Neural crest cell (in vitro differentiated cells): ENCODE results near the gene KSR2. TPM values are rescaled to one million over a fixed set of nuclear protein-coding genes. Genes with fewer than 3 reads are reported as not detected.

Experiments
- DNase-seq: peaks from one replicate; pipeline ENCODE4 v3.0.0; 2021; ENCODE audit warnings: low read depth, mixed read lengths, low spot score
- H3K27ac Mint-ChIP-seq: one replicate; pipeline ENCODE4 v1.8.0; 2021; ENCODE audit warnings: mild to moderate bottlenecking, mixed read lengths; ENCODE audit not compliant: unreplicated experiment
- H3K27me3 Mint-ChIP-seq: 2 replicates; pipeline ENCODE4 v1.8.0; 2021; ENCODE audit warnings: low read depth, mild to moderate bottlenecking, mixed read lengths
- H3K36me3 Mint-ChIP-seq: 2 replicates; pipeline ENCODE4 v1.8.0; 2021; ENCODE audit warnings: low read depth, mild to moderate bottlenecking, mixed read lengths
- H3K4me1 Mint-ChIP-seq: 2 replicates; pipeline ENCODE4 v1.8.0; 2021; ENCODE audit warnings: mixed read lengths
- H3K4me3 Mint-ChIP-seq: one replicate; pipeline ENCODE4 v1.8.0; 2021; ENCODE audit warnings: mild to moderate bottlenecking, mixed read lengths
- H3K9me3 Mint-ChIP-seq: 2 replicates; pipeline ENCODE4 v1.8.0; 2021; ENCODE audit warnings: mixed read lengths
- CTCF ChIP-seq: fragments of 200-600 bp; sonication (generic); conservative IDR thresholded peaks from 2 replicates; pipeline ENCODE4 v1.5.0; 2021; ENCODE audit warnings: antibody characterized with exemption, mild to moderate bottlenecking
- total RNA-seq: library from RNA; stranded (reverse); gene quantifications from 2 replicates; pipeline ENCODE4 v1.2.1, GENCODE V29; 2021

KSR2 gene
- total RNA-seq, 1 donor from 2014 or later, result 0.33 TPM

DNA sequence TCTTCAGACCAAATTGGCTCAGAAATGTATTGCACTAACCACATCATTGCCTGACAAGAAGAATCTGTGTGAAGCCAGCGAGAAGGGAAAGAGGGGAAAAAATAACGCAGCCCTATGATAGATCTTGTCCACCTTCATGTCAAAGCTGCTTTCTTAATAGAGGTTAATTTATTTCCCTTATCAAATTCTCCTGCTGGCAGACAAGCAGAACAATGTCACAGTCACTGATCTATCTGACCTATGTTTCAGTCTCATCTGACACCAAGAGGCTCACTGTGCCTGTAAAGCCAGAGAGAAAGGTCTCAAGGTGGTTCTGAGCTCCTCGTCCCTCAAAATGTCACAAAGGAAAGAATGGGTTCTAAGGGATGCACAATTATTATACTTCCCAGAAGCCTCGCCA lies 417.1 kb downstream of the KSR2 start:
- Mint-ChIP-seq H3K4me3 (no peak overlapping the region), H3K27ac (no peak overlapping the region), H3K9me3 (peaks cover 2% of the 10 kb centered on the region), H3K4me1 (no peaks in the 10 kb centered on the region), H3K27me3 (peaks cover 24% of the 10 kb centered on the region), H3K36me3 (no peaks in the 10 kb centered on the region)
- no peak for DNase-seq
- TF ChIP-seq CTCF, result no peak

- no peaks in the 10 kb centered on the region for H3K36me3 Mint-ChIP-seq
- TF ChIP-seq CTCF, result no peak
- no peak for DNase-seq
- H3K4me1 Mint-ChIP-seq, result no peaks in the 10 kb centered on the region
- no peak overlapping the region for H3K4me3 Mint-ChIP-seq
- peaks cover 7% of the 10 kb centered on the region for H3K9me3 Mint-ChIP-seq
- peaks cover 41% of the 10 kb centered on the region for H3K27me3 Mint-ChIP-seq
- H3K27ac Mint-ChIP-seq, result no peak overlapping the region
Observed at GRCh38 chr12:117547209-117547608, 421.6 kb downstream of the KSR2 start.

GRCh38 chr12:117545216-117545615 lies 423.6 kb downstream of the KSR2 start:
- H3K4me1 Mint-ChIP-seq, result no peaks in the 10 kb centered on the region
- TF ChIP-seq CTCF, result no peak
- no peak overlapping the region for H3K27ac Mint-ChIP-seq

GRCh38 chr12:117540011-117540410 lies 428.8 kb downstream of the KSR2 start:
- peaks cover 39% of the 10 kb centered on the region for H3K27me3 Mint-ChIP-seq
- H3K36me3 Mint-ChIP-seq, result no peaks in the 10 kb centered on the region
- H3K4me3 Mint-ChIP-seq, result no peak overlapping the region
- H3K9me3 Mint-ChIP-seq, result peaks cover 5% of the 10 kb centered on the region
- DNase-seq, result no peak
- no peak overlapping the region for H3K27ac Mint-ChIP-seq
- TF ChIP-seq CTCF, result no peak
- H3K4me1 Mint-ChIP-seq, result no peaks in the 10 kb centered on the region

More at GRCh38 chr12:117545216-117545615, 423.6 kb downstream of the KSR2 start:
- H3K27me3 Mint-ChIP-seq, result peaks cover 46% of the 10 kb centered on the region
- peaks cover 7% of the 10 kb centered on the region for H3K9me3 Mint-ChIP-seq
- no peaks in the 10 kb centered on the region for H3K36me3 Mint-ChIP-seq
- DNase-seq, result no peak
- H3K4me3 Mint-ChIP-seq, result no peak overlapping the region

- Mint-ChIP-seq H3K27ac (no peak overlapping the region), H3K36me3 (no peaks in the 10 kb centered on the region), H3K9me3 (peaks cover 3% of the 10 kb centered on the region), H3K27me3 (peaks cover 39% of the 10 kb centered on the region), H3K4me3 (no peak overlapping the region), H3K4me1 (no peaks in the 10 kb centered on the region)
- no peak for DNase-seq
- no peak for TF ChIP-seq CTCF
Observed at GRCh38 chr12:117538926-117539325, 429.9 kb downstream of the KSR2 start.
